ENCODE measurements around the gene CAMSAP1.

The CAMSAP1 gene

DNA sequence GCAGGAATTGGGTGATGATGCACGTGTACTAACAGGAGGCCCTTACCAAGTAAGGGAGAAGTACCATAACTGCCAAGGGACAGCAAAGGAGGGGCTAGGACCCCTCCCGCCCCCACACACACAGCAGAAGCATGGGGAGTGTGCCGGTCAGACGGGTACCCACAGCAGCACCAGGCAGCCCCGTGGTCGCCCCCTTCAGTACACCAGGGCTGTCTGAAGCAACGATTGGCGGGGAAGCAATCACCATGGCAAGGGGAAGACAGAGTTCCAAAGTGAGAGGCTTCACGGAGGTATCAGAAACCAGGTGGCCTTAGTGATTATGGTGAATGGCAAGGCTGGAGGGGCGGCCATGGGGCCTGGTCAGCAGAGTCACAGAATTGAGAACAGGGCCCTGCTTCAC is 72.2 kb downstream of the CAMSAP1 start:
- DNase-seq (ENCODE audit: low read depth): no peak

DNA sequence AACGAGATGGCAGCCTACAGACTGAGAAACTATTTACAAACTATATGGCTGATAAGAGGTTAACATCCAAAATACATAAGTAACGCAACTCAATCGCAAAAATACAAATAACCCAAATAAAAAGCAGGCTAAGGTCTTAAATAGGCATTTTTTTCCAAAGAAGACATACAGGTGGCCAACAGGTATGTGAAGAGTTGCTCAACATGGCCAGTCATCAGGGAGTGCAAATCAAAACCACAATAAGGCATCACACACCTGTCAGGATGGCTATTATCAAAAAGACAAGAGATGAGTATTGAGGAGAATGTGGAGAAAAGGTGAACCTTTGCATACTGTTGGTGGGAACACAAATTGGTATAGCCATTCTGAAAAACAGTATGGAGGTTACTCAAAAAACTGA is 73.5 kb downstream of the CAMSAP1 start:
- no peak for DNase-seq (ENCODE audit: low read depth)

DNA sequence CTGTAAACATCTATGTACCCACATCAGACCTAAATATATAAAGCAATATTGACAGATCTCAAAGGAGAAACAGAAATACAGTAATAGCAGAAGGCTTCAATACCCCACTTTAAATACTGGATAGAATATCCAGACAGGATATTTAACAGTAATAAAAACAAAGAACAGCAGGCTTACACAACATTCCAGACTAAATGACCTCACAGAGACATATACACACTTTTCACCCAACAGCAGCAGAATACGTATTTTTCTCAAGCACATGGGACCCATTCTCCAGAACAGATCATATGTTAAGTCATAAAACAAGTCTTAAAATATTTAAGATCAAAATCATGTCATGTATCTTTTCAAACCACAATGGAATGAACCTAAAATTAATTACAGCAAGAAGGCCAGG is 76.8 kb downstream of the CAMSAP1 start:
- no peak for DNase-seq (ENCODE audit: low read depth)

DNA sequence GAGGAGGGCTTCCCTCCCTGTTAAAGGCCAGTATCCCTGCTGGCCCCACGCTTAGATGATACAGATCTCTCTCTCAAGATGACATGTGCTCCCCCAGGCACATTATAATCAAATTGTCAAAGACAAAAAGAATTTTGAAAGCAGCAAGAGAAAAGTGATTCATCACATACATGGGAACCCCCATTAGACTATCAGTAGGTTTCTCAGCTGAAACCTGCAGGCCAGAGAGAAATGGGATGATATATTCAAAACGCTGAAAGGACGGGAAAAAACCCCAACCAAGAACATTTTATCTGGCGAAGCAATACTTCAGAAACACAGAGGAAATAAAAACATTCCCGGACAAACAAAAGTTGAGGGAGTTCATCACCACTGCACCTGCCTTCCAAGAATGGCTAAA is 78.7 kb downstream of the CAMSAP1 start:
- DNase-seq (ENCODE audit: low read depth): no peak

DNA sequence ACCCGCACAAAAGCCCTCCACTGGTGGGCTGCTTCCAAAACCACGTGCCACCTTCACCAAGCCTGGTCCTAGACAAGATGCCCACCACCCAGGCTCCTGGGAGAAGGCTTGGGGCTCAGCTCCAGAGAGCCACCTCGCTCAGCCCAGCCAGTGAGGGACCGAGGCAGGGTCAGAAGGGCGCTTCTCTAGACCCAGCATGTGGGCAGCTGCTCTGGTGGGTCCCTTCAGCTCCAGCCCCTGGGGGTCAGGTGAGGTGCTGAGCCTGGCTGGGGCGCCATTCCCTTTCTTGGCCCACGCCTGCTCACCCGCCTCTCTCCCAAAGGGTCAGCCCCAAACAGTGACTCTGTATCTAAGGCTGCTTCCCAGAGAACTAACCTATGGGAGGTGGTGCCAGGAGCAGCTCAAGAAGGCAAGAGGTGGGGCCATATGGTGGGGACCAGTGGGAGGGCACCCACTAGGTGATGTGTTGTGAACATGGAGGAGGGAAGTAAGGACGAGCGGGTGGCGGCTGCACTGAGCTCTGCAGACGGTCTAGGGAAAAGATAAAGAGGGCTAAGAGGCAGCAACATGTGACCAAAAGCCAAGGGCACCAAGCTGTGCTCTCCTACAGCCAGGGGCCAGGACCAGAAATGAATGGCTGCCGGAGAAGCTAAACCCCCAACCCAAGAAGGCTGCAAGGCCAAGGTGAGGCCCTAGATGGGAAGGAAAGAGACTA is 79.3 kb downstream of the CAMSAP1 start:
- no peak for DNase-seq (ENCODE audit: low read depth)

DNA sequence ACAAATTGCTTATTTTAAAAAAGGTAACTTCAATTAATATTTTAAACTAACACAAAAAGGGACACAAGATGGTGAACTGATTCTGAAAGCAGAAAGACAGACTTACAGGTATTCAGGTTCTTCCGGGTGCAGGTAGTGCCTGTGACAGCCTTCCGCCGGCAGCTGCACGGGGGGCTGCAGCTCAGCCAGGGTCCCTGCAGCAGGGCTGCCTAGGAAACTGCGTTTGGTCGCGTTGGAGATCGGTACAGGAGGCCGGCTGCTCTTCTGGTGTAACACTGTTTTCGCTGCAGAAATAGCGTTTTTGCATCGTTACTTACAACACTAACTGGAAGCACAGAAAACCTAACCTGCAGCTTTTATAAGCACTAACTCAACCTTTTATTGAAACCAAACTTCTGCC is 80.0 kb downstream of the CAMSAP1 start:
- no peak for DNase-seq (ENCODE audit: low read depth)

DNA sequence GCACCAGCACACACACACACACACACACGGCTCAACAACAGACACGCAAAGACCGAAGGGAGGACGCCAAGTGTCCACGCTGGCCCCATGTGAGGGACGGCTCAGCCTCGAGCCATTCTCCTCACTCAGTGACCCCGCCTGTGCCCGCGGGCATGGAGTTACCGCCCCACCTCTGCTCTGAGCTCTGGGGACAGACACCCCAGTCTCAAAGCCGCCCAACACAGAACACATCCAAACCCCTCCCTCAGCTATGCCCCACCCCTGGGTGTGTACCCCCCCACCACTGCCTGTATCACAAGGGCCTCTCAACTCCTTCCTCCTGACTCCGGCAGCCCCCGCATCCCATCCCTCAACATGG is 81.2 kb downstream of the CAMSAP1 start:
- DNase-seq (ENCODE audit: low read depth): no peak

DNA sequence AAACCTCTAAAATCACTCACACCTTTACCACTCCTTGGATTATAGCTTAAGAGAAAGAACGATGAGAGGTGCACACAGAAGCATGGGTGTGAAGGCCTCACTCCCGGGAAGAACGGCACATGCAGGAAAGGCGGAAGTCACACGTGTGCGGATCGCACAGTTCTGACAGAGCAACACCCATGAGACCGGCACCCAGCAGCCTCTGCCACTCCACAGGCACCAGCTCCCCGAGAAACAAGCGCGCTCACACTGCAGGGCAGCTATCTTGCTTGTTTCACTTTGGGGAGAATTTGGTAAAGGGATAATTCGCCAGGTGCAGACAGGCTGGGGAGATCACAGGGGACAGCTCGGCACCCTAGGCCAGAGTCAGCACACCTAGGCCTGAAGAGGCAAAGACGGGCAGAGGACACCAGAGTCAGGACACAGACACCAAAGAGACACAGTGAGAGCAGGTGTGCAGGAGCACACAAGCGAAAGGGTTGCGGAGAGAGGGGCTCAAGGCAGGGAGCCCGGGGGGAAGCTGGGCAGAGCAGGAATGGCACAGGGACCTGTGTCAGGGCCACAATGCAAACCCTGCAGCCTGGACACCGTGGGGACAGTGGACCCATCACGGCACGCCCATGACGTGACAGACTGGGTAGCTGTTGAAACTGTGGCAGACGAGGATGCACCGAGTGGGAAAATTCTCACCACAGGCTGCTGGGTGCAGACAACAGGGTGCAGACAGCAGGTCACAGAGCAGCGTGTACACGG is 81.7 kb downstream of the CAMSAP1 start:
- no peak for DNase-seq (ENCODE audit: low read depth)

DNA sequence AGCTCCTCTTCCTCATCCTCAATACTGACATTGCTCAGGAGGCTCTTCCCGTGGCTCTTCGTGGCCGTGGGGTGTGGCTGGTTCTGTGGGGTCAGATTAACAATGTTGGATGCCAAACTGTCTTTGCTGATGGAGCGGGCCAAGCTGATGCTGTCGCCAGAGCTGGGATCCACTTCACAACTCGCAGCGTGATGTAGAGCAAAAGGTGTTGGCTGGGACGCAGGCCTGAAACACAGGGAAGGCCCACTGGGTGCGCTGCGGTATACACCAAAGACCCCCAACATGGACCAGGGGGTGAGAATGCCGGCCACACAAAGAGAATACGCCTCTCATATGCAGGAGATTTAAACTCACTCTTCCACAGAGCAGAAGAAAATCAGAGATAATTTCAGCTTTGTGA is 84.3 kb downstream of the CAMSAP1 start:
- DNase-seq (ENCODE audit: low read depth): no peak

DNA sequence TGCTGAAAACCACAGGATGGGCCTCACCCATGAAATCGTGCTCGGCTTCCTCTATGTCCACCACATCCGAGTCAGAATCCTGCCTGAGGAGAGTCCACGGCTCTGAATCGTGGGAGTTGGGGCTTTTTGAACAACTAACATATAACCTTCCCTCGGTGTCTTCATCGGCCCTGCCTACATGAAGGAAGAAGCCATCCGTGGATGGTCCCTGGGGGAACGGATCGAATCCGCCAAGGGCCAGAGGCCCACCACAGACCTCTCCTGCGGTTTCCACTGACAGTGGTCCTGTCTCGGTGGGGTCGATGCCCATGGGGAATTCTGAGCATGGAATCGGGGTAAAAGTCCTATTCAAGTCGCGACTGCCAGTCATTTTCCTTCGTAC is 85.0 kb downstream of the CAMSAP1 start:
- no peak for DNase-seq (ENCODE audit: low read depth)

DNA sequence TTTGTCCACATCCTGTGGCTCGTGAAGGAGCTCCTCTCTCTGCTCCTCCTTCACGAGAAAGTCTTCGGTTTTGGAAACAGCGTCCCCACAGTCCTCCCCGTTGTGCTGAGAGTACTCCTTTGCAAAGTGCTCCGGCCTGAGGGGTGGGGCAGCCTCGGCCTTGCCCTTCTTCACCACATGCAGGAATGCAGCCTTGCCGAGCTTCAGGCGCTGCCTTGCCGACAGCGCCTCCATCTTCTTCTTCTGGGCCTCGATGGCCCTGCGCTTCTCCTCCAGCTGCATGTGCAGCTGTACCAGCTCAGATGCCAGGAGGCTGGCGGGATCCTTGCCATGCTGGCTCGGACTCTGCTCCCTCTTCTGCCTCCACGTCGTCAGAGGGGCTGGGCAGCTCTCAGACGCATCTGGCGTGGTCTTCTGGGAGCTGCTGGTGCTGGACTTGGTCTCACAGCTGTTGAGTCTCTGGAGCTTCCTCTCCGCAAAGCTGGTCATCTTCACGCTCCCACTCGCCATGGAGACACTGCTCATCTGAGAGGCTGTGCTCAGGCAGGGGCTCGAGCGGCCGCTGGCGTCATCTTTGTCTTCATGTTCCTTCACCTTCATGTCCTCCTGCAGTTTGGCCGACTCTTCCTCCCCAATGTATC is 85.5 kb downstream of the CAMSAP1 start:
- no peak for DNase-seq (ENCODE audit: low read depth)

DNA sequence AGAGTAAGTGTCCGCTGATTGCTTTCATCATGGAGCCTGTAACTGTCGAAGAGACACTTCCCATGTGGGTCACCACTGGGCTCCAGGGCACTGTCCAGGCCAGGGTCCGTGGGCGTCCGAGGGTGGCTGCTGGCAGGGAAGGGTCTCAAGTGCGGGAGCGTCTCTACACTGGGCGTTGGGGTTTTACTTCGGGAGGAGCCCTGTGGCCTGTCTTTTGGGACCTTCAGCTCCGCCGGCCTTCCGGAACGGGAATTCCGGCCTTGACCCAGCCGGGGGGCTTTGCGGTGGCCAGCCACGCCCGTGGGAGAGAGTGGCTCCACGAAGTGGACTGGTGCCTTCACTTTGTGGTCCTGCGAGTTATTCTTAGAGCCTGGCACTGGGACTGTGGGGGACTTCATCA is 86.2 kb downstream of the CAMSAP1 start:
- DNase-seq (ENCODE audit: low read depth): no peak

DNA sequence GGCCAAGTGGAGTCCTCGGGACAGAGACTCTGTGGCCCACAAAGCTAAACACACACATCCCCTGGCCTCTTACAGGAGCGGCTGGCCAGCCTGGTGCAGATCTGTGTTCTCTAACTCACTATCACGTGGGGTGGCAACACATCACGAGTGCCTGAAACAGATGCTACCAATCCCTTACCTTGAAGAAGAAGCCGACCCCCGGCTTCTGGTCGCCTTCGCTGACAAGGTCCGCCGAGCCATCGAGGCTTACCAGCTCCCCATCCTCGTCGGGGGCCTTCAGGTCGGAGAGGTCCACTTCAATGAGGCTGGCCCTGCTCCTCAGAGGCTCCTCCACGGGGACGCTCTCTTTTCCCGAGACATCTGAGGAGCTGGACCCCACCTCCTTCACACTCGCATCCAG is 86.7 kb downstream of the CAMSAP1 start:
- DNase-seq (ENCODE audit: low read depth): no peak

DNA sequence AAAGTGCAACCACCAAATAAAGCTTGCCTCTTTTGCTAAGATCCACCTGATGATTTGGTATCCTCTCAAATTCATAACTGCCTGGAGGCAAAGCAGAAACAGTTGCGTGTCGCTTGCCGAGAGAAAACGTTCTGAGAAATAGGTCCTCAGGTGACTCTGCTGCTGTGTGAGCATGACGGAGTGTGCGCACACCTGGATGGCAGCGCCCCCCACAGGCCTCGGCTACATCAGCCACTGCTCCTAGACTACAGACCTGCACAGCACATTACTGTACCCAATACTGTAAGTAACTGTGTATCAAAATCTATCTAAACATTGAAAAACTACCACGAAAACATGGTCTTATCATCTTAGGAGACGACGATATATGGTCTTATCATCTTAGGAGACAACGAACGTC is 87.4 kb downstream of the CAMSAP1 start:
- DNase-seq (ENCODE audit: low read depth): no peak

DNA sequence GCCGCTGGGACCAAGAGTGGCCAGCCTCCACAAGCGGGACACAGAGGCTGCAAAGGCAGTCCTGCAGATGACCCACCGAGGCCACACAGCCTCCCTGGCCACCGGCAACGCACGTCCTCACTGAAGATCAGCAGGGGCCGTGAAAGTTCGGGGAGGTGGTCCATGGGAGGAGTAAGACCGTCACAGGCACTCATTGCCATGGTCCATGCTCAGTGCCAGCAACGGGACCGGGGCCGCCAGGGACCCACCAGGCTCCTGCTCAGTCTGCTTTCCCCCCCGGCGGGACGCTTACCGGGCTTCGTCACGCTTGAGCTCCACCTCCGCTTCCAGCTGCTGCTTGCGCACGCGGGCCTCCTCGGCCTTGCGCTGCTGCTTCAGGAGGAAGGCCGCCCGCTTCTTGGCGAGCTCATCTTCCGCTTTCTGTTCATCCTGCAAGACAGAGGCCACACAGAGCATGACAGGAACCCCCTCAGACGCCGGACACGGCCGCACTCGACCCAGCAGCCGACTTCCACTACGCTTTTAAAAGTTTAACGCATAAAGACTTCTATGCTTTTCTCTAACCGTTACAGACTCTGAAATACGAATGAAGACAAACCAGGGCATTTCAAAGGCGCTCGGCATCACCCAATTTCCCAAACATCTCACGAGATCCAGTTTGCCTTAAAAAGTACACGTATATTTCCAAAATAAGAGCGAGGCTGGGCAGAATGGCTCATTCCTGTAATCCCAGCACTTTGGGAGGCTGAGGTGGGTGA is 88.4 kb downstream of the CAMSAP1 start:
- no peak for DNase-seq (ENCODE audit: low read depth)

DNA sequence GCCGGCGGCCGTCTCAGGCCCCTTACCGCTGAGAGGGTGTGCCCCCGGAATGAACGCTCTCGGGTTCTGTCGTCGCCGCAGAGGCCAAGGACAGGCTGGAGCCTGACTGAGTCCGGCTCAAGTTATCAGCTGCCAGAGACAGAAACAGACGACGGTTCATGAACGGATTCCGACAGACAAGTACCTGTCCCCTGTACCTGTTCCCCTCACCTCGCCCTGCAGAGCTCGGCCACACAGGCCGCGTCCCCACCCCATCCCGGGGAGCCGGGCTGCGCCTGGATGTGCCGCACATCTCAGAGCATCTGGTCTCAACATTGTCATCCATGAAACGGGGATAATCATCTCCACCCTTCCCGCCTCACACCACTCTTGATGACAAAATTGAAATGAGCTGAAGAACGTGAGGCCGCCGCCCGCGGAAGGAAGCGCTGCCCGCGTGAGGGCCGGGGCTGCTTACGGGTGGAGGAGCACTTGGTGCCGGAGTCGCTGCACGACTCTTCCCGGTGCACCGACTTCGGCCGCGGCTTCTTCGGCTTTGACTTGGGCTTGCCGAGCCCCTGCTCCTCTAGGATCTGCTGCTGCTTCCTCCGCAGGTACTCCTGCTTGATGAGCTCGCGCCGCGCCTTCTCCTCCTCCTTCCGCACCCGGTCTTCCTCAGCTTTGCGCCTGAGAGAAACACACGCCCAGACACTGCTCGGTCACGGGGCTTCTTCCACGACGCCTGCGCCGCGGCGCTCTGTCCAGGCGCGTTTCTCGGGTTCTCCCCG is 89.2 kb downstream of the CAMSAP1 start:
- DNase-seq (ENCODE audit: low read depth): no peak

DNA sequence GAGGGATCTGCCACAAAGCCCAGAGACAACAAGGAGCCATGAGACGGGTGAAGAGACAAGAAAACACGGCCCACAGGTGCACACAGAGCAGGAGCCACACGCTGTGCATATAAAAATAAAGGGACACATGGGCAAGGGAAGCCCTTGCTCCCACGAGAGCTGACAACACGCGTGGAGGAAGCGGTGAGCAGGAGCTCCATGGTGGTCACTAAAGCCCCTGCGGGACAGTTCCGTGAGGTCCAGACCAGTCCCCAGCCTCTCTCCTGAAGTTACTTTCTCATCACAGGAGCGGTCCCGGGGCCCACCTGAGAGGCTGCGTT is 90.7 kb downstream of the CAMSAP1 start:
- no peak for DNase-seq (ENCODE audit: low read depth)

DNA sequence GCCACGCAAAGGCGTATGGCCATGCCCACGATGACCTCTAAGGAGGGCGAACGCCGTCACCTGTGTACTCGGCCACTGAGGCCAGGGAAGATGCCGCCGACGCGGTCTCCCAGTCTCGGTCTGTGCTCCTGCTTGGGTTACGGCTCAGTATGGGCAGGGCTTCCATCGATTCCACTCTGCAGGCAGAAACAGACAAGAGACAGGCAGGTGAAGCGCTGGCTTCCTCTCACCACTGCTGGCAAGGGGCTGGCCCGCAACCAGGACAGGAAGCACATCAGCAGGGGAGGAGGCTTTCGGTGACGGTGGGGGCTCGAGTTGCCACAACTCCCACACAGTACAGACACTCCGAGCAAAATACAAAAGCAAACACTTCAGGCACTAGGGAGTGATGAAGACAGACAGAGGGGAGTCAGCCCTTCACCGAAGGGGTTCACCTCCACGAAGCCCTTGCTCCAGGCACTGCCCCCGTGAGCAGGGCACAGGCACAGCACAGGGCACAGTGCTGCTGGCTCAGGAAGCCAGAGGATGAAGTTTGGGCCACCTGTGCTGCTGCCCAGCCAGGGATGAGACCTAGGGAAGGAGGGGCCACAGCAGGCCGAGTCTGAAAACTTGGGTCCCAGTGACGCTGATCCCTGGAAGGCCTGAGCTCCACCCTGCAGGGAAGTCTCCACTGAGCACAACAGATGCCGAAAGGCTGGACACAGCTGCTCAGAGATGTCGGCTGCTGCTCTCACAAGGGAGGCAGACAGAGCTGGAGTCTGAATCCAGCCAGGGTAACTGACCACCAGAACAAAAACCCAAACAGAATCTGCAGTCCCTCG is 91.3 kb downstream of the CAMSAP1 start:
- no peak for DNase-seq (ENCODE audit: low read depth)

DNA sequence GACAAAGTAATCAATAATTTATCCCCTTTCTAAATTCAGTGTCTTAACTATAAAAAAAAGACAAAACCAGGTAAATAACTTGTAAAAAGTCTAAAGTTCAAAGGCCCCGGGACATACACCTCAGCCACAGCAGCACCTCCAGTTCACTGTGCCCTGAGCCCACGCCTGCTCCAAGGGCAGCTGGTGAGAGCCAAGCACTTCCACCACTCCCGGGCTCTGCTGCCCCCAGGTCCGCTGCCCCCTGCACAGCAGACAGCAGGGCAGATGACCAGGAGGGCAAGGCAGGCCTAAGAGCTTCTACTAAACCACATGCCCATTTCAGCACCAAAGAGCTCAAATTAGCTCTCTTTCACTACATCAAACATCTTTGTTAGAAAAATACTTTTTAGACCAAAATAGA is 91.9 kb downstream of the CAMSAP1 start:
- DNase-seq (ENCODE audit: low read depth): no peak

DNA sequence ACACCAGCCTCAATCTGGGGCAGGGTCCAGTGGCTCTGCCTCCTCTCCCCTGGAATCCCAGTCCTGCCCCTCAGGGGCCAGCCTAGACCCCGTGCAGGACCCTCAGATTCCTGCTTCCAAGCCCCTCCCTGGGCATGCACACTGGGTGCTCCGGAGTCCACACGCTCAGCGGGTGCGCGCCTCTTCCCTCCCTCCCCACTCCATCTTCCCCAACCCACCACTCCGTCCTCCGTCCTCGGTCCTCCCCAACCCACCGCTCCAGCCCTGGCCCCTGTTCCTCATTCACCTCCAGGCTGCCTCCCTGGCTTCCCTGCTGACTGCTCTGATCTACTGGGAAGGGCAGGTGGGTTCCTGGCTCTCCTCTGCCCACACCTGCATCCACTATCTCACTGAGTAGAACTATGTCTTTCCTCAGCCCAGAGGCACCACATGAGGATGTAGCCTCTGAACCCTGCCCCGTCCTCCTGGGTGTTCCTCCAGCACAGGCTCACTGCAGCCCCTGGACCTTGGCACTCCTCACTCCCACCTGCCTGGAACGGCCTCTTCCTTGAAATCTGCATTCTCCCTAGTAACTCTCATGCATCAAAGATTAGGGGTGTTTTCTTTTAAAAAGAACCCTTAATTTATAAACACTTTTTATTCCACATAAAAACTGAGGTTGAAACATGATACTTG is 92.8 kb downstream of the CAMSAP1 start:
- no peak for DNase-seq (ENCODE audit: low read depth)
